H1 (cell line): ENCODE results near the gene ZDHHC5.

Experiments used
- BRCA1 ChIP-seq: IDR thresholded peaks from 2 replicates; pipeline ENCODE4 v1.6.1; 2012; ENCODE audit warnings: low read depth, low read length, improper control_type of control experiment
- CHD2 ChIP-seq: IDR thresholded peaks from 2 replicates; pipeline ENCODE4 v1.6.1; 2012; ENCODE audit warnings: low read length, improper control_type of control experiment
- CTCF ChIP-seq, 3 experiments: IDR thresholded peaks; 1 replicate in 2 of 3; 2 replicates in 1 of 3; pipeline versions ENCODE4 v1.5.1 to v1.6.1; 2011; ENCODE audit warnings: low read length in 3 of 3, mild to moderate bottlenecking in 3 of 3, inconsistent platforms in 2 of 3, low read depth in 1 of 3, moderate library complexity in 1 of 3; ENCODE audit not compliant: insufficient read depth in 1 of 3; ENCODE audit errors: control extremely low read depth in 1 of 3
- RNF2 ChIP-seq: fragments of 200-900, 300-1000 bp; sonication (generic); IDR thresholded peaks from 2 replicates; pipeline ENCODE4 v1.7.1; 2016; ENCODE audit warnings: borderline replicate concordance, low read depth, mild to moderate bottlenecking, antibody characterized with exemption, low read length; ENCODE audit not compliant: poor library complexity, severe bottlenecking; ENCODE audit errors: missing control alignments
- SIN3A ChIP-seq, 2 experiments: IDR thresholded peaks in 1 of 2; conservative IDR thresholded peaks in 1 of 2; 2 replicates each; pipeline ENCODE4 v1.6.1; 2011 to 2012; ENCODE audit warnings: low read length in 2 of 2, improper control_type of control experiment in 1 of 2, low read depth in 1 of 2, mild to moderate bottlenecking in 1 of 2
- TF ChIP-seq, protein P1 (sequence below): IDR thresholded peaks from 2 replicates; pipeline ENCODE4 v1.6.1; 2012; ENCODE audit warnings: inconsistent platforms

DNA sequence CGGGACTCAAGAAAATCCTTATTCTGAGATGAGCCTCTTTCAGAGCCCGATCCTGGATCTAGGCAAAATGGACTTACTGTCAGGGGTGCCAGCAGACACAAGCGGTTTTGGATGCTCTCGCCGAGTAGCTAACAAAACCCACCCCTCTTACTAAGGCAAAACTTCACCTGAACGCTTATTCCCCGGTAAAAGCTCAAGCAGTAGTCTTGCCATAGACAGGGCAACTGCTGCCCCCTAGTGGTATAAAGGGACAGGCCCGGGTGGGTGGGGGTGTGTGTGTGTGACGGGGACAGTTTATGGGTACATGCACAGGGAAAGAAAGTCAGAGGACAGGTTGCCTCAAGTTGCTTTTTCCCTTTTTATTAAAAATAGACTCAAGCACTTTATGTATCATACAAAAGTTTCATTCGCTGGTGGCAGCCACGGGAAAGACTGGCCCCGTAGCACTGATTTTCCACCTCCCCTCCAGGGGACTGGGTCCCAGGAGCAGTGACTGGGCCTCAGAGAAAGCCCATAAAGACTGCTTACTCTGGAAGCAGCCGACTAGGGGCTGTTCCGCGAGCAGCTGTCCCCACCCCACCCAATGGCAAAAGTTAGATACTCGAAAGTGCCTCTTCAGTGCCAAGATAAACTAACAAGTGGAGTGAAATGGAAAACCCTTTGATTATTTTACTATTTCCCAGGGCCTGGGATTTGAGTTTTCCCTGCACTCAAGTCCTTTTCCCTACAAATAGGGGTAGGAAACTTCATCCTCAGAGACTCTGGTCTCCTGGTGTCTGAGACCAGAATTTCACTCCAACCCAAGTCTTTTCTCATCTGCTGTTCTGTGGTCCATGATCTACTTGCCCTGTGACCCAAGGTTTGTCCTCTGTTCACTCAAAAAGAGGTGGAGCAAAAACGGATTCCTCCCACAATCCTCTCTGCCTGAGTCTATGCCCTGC, 22.9 kb upstream of the ZDHHC5 start:
- TF ChIP-seq RNF2, result no peak
- TF ChIP-seq, protein P1, sequence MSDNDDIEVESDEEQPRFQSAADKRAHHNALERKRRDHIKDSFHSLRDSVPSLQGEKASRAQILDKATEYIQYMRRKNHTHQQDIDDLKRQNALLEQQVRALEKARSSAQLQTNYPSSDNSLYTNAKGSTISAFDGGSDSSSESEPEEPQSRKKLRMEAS, result no peak
- peak; percentile 79 to 89 (median 85) for TF ChIP-seq CTCF (IDR thresholded peaks at IDR 0.05; ENCODE audit: control extremely low read depth in 1 of 3, insufficient read depth in 1 of 3, low read depth in 1 of 3, low read length in 3 of 3)
- 0 out of 4 replicates have a peak, but pooled peaks have one; percentile 50 to 51 for TF ChIP-seq SIN3A (conservative IDR thresholded peaks at IDR 0.05 in 1 of 2, IDR thresholded peaks at IDR 0.05 in 1 of 2; ENCODE audit: low read depth in 1 of 2, low read length in 2 of 2)
- TF ChIP-seq CHD2, result no peak; the same call in 1 of the 2 replicates
- no peak for TF ChIP-seq BRCA1
